KG1 (cell line): ENCODE measurements around the gene SYNE1.
"Not testable (repeated sequence)": the region's sequence is repeated elsewhere in the genome, so short reads cannot be mapped to it uniquely, and the experiment has no call there.

Source experiments
- DNase-seq: peaks from one replicate; lab custom pipeline; 2025; lab: John Stamatoyannopoulos, UW

SYNE1 gene

DNA sequence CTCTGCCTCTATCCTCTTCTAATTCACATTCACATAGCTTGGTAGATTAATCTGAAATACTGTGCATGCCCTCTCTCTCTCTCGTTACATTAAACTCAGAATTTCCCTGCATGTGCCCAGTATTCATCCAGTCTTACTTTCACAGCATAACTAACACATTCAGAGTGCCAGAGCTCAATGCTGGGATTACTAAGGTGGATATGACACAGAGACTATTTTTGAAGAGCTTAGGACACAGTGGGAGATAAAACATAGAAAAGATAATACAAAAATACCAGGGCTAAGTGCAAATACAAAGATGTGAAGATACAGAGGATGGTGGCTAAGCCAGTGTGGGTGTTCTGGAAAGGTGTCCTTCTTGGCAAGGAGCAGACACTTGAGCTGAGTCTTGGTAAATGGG is 6.3 kb downstream of the SYNE1 start:
- DNase-seq, result no peak

DNA sequence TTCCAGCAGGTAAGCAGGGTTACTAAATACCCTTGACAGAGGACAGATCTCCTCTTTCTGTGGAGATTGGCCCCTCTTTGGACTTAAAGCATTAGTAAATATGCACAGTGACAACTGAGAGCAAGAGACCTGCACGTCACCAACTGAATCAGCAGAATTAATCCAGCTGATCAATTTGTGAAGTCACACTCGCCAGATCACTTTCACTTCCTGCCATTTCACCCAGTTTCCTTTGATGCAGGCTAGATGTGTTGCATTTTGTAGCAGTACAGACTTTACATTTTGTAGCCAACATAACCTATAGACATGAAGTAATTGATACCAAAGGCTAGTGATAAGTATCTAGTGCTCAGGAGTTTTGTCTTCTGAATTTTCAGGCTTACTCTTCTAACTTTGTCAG is 11.9 kb downstream of the SYNE1 start:
- DNase-seq, result no peak

DNA sequence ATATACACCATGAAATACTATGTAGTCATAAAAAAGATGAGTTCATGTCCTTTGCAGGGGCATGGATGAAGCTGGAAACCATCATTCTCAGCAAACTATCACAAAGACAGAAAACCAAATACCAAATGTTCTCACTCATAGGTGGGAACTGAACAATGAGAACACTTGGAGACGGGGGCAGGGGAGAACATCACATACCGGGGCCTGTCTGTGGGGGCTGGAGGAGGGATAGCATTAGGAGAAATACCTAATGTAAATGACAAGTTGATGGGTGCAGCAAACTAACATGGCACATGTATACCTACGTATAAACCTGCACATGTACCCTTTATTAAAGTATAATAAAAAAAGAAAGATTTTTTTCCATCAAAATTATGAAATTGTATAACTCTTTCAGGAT is 22.4 kb downstream of the SYNE1 start:
- DNase-seq, result not testable (repeated sequence)

DNA sequence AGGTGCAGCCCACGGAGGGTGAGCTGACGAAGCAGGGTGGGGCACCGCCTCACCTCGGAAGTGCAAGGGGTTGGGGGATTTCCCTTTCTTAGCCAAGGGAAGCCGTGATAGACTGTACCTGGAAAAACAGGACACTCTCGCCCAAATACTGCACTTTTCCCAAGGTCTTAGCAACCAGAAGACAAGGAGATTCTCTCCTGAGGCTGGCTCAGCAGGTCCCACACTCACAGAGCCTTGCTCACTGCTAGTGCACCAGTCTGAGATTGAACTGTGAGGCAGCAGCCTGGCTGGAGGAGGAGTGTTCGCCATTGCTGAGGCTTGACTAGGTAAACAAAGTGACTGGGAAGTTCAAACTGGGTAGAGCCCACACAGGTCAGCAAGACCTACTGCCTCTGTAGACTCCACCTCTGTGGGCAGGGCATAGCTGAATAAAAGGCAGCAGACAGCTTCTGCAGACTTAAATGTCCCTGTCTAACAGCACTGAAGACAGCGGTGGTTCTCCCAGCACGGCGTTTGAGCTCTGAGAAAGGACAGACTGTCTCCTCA is 28.0 kb downstream of the SYNE1 start:
- no peak for DNase-seq

DNA sequence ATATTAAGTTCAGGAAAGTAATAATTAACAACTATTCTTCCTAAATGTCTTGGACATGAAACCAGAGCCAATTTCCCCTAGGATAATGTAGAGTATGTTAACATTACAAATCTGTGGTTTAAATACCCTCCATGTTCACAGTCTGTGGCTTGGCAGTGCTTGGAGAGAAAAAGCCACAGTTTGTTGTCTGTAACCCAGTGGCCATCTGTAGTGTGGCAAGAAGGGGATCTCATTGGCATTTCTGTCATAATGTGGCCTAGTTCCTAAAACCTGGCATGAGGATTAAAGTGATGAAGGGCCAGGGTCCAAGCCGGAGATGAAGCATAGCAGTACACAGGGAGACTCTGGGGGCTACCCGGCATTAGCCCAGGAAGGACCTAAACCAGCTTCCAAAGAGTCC is 31.2 kb downstream of the SYNE1 start:
- no peak for DNase-seq

DNA sequence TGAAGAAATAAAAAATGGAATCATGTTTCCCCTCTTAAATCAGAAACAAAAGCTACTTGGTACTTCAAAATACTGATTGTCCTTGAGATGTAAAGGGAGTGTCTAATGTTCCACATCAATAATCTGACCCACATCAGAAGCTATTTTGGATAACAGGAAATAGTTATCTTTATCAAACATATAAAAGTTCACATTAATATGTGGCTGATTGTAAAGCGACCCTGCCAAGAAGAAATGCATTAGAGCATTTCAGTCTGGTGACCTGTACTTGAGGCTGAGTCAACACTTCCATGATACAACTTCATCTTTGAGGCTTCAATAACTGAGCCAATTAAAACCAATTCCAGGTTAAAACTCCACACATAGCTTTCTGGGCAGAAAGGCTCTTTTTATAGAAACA is 31.8 kb downstream of the SYNE1 start:
- DNase-seq, result no peak

DNA sequence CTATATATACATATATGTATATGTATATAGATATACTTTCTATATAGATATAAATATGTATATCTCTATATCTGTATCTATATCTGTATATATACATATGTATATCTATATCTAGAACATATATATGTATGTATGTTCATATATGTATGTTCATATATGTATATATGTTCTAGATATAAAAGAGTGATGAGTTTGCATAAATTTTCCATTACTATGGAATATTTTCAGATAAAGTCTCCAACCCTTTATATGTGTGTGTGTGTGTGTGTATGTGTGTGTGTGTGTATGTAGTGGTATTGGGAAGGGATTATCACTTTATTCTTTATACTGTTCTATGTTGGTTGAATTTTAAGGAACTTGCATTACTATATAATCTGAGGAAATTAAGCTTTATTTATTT is 33.3 kb downstream of the SYNE1 start:
- DNase-seq, result no peak

DNA sequence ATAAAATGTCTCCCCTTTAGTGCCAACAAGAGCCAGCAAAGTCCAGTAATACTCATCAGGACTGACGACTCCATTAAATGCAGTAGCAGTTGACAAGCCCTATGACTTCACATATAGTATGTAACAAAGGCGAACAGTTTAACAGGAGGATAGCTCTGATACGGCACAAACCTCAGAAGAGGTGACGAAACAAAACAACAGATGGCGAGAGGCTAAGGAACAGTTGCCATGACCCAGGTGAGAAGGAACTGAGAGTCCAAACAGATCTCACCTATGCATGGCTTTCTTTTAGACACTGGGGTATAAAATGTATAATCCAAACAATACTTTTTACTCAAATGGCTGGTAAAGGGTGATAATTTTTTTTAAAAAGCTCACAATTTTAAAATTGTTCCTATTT is 37.1 kb downstream of the SYNE1 start:
- DNase-seq, result no peak

DNA sequence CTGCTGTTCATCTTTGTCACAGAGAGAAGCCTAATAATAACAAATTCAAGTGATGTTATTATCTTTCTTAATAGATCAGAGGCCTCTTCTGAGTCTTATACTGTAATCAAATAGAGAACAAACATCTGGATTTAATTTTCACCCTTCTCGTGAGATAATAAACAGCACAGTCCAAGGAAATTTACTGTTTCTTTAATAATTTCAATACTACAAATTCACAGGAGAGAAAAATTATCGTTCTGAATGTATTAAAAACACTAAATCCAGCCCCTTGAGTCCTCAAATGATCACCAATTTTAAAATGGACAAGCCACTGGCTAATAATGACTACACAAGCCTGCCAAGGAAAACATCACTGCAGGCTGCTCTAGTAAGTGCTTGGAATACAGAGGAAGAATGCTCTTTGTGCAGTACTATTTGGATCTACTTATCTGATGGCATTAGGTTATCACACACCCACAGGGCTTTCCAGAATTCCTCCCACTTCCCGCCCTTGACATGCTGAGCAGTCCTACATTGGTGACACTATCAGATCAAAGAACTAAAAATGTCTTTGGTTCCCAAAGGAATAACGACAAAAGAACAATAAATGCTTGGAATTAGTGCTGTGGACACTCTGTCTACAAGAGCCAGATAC is 38.1 kb downstream of the SYNE1 start:
- DNase-seq, result no peak

DNA sequence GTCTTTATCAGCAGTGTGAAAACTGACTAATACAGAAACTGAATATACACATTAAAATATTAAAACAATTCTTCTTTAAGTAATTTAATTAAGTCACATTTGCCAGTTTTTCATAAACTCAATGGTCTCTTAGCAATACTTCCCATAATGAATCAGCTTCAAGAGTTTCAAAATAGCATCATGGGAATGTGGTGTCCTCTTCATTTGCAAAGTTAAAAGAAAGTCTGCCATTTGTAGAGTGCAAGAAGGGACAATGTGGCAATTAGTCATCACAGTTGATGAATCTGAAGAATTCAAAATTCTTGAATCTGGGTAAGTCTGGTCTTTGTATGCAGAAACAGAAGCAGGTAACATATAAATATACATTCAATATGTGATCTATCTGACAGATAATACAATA is 38.7 kb downstream of the SYNE1 start:
- DNase-seq, result no peak

DNA sequence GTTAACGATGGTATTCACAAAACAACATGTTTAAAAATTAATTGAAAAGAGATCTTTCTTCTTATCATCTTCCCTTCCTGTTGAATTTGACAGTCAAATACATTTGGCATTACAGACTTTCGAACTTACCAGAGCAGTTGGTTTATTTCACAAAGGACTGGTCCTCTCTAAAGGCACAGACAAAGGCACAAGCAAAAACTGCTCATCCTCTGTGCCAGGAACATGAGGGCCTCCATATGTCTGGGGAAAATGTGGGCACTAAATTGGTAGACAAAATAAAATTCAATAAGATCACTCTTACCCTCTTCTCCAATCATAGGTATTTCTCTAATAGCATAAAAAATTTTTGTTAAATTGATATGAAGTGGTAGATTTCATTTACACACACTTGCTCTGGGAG is 40.4 kb downstream of the SYNE1 start:
- DNase-seq, result no peak

DNA sequence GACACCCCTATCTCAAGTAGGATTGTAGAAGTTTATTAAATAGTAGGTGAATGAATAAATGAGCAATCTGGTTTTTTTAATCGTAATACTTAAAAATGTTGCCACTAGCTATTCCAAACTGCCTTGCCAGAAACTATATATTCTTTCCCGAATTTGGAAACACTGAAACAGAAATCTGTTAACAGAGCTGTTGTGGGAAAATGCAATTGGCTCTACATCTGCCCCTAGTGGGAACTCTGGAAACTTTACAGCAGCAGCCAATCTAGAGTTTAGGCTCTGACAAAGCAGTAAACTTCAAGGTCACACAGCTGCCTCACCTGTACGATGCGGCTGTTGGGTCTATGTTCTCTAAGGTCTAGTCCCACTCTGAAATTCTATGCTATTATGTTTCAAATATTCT is 41.7 kb downstream of the SYNE1 start:
- DNase-seq, result no peak

DNA sequence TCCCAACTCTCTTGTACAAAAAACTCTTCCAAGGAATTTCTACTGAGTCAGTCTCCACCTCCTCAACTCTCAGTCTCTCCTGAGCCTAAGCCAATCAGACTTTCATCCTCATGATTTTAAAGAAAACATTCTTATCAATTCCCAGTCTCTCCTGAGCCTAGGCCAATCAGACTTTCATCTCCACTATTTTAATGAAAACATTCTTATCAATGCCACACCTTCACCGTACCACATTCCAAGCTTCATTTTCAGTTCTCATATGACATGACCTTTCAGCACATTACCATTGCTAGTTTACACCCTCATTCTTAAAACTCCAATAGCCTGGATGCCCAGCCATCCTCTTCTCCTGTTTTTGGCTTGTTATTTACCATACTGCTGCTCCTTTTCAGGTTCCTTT is 42.5 kb downstream of the SYNE1 start:
- DNase-seq, result no peak

DNA sequence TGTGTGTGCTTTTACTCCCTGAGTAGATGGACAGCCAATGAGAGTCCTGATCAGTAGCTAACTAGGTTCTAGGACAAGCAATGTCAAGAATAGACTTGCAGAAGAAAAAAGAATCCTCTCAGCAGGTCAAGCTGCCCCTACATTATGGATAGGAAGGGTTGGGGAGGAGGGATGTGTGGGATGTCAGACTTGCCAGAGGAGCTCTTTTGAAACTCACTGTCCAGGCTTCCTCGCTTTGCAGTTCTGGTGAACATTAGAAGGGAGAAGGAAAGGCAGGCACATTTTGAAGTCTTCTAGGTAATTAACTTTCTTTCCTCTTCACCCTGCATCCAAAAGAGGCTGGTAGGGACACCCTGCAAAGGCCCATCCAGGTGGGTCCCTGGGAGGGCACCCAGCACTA is 48.7 kb downstream of the SYNE1 start:
- no peak for DNase-seq

DNA sequence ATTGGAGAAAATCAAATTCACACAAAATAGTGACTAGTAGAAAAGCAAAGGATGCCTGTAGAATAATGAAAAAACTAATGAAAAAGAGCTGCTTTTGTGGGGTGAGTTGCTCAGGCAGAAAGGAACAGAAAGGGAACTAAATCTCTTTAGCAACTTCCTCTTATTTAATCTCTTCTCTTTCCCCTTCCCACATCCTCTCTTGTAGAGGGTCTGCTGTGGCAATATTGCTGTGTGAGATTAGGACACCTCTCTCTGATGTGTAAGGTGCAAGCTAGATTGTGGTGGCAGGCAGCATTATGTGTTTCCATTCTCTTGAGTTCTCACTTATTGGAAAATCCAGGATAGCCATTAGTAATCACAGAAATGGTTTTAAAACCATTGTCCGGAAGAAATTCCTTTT is 49.7 kb downstream of the SYNE1 start:
- DNase-seq, result no peak

DNA sequence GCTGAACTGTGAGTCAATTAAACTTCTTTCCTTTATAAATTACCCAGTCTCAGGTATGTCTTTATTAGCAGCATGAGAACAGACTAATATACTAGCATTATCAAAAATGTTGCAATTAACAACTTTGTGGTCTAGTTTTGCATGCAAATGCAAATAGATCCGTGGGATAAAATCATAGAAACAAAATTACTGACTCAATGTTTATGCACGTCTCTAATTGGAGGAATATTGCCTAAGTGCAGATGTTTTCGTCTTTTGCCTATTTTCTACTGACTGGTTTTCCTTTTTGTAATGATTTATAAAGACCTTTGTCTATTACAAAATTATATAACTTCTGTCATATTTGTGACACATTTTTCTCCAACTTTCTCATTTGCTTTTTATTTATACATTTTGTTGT is 51.9 kb downstream of the SYNE1 start:
- DNase-seq, result no peak

DNA sequence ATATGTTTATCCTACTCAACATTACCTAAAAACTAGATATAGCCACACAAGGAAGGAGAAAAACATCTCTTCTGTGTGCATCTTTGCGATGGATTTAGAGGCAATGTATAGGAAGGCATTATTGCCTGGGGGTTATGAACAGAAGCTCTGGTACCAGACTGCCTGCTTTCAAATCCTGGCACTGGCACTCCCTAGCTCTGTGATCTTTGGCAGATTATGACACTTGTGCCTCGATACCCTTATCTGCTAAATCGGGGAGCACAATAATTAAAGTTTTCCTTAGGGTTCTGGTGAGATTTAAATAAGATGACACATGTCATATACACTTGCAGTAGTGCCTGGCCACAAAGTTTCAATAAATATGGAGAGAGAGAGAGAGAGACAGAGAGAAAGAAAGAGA is 53.3 kb downstream of the SYNE1 start:
- DNase-seq, result no peak

DNA sequence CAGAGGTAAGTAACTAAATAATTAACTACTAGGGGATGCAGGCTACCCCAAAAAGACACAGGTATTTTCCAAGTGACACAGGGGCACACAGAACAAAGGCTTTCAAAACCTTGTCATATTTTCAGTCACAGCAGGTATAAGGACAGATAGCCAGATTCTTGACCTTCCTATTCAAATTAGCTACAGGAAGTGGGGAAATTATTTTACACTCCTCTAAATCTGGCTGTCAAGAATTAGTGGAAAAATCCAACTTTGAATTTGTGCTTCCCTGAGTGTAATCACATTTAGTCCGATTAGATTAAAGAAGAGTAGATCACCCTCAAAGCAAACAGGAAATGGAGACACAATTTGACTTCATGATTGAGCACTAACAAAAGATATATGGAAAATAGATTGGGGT is 60.6 kb downstream of the SYNE1 start:
- no peak for DNase-seq

DNA sequence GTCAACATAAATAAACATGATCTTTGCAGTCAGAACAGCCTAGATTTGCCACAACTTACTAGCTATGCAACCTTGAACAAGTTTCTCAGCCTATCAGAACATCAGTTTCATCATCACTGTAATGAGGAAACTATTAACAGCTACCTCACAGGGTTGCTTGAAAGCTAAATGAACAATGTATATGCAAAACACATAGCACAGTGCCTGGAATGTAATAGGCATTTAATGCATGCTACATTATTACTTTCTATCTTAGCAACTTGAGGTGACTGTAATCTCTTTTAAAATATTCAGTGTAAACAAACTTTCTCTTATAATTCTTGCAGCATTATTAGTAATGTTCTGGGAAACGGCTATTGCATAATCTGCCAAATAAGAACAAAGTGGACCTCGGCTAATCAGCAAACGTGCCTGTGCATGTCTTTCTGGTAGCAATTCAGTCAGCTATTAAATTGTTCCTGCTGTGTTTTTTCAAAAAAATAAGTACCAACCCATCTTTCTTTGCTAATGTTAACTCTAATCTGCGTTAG is 61.5 kb downstream of the SYNE1 start:
- no peak for DNase-seq

DNA sequence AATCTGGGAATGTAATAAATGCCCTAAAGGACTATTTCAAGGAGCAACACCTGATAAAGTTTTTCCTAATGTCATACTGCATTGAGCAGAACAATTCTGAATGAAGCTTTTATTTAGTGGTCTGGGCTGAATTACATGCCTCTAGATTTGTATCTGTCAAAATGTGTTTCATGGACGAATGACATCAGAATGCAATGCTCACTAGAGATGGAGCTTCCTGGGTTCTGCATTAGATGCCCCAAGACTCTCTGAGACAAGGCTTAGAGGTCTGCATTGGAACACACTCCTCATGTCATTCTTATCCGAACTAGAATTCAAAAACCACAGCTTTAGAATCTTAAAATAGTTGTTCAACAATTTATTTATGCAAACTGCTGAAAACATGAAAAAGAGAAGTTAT is 62.0 kb downstream of the SYNE1 start:
- no peak for DNase-seq

DNA sequence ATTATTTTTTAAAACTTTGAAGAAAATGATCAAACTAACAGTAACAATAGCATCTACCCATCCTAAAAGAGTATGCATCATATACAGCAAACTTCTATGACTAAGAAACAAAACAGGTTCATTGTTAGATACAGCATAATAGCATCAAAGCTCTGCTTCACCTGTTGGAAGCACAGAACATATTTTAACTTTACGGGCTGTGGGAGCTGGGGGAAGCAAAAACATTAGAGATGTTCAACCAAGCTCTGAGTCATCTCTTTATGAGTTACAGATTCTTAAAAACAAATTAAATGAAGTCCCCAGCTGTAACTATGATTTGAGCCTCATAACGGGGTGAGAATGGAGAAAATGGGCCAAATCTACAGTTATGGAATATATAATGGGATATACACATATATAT is 63.4 kb downstream of the SYNE1 start:
- no peak for DNase-seq

DNA sequence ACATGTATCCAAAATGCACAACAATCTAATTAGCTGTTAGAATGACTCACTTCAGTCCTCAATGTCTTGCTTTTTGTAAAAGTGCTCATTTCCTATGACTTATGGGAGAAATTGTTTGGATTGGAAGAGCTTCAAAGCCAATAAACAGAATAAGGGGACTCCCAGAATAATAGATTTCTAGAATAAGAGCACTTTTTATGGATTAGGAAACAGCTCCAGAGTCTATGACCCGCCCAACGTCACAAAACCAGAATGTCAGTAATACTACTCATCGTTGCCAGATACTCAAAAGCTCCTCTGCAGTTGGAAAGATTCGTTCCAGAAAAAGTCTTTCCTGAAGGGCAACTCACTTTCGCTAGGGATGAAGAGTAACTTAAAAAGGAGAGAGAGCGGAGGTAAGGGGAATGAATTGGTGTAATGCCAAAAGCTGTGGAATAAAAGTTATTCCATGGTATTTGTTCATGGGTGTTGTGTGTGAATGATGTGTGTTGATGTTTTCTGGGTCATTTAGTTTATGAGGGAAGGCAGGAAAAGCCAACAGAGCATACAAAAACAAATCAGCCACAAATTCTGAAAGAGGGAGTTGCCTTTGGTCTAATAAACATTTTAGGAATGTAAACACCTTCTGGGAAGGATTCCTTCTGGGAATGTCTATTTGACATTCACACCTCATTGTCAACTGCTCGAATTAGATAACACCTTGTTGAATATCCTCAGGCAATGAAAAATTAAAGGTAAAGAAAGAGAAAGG is 64.6 kb downstream of the SYNE1 start:
- no peak for DNase-seq

DNA sequence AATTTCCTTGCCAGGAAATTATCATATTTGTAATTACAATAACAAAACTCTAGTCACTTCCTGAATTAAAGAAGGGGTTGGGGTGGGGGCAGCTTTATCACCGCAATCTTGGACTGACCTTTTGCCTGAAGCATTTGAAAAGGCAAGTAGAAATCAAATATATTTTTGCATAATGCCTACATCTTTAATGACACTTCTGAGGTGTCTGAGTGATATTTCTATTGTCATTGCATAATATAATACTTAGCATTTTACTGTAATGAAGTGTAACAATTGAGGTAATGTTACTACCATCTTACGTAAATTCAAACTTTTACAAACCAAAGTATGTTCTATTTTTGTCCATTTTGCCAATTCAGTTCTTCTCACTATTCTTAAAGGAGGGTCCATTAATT is 65.2 kb downstream of the SYNE1 start:
- no peak for DNase-seq

DNA sequence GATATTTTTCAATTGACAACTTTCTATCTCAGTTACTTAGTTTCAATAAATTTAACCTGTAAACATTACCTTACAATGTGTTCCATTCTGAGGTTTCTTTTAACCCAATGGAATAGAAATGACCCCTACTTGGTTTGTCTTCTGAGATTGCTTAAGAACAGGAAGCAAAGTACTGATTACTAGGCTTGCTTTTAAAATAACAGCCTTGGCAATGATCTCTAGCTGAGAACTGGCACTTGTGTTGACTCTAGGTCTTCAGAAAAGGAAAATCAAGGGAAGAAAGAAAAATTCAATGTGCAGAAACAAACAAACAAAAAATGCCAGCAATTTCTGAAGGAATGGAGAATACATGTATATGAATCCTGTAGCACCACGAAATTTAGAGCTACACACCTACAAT is 66.1 kb downstream of the SYNE1 start:
- no peak for DNase-seq
